Adrenal gland (tissue), 12 donors: Measurements from ENCODE around the gene MYL1. TPM values are rescaled to one million over a fixed set of nuclear protein-coding genes. Genes with fewer than 3 reads are reported as not detected.

Experiments used
- DNase-seq, 7 donors: peaks; one replicate each; pipeline ENCODE4 v3.0.0-alpha.2; 2019 to 2020
- H3K27ac ChIP-seq, 5 donors: fragments of 200-600 bp; sonication (generic) in 4 of 5; 1 replicate in 3 of 5; 2 replicates in 2 of 5; pipeline versions ENCODE4 v1.5.1 to v1.8.0; 2016 to 2020; ENCODE audit warnings: mild to moderate bottlenecking in 1 of 5
- H3K27me3 ChIP-seq: fragments of 200-600 bp; 2 replicates; pipeline ENCODE4 v1.8.0; 2021
- H3K36me3 ChIP-seq, 2 donors: fragments of 200-600 bp; replicated peaks in 1 of 2; 1 replicate in 1 of 2; 2 replicates in 1 of 2; pipeline versions ENCODE4 v1.5.1 to v1.8.0; 2018 to 2022
- H3K4me1 ChIP-seq, 2 donors: fragments of 200-600 bp; replicated peaks in 1 of 2; 1 replicate in 1 of 2; 2 replicates in 1 of 2; pipeline versions ENCODE4 v1.5.1 to v1.8.0; 2018 to 2021
- H3K4me3 ChIP-seq, 4 donors: fragments of 200-600 bp; sonication (generic) in 3 of 4; one replicate each; pipeline ENCODE4 v1.5.1; 2016 to 2018
- H3K9me3 ChIP-seq, 3 donors: fragments of 200-600 bp; sonication (generic) in 1 of 3; replicated peaks in 1 of 3; 1 replicate in 2 of 3; 2 replicates in 1 of 3; pipeline versions ENCODE4 v1.5.1 to v1.8.0; 2016 to 2021
- CTCF ChIP-seq, 6 experiments: fragments of 450-650 bp in 4 of 6; fragments of 200-600 bp in 2 of 6; sonication (generic) in 1 of 6; IDR thresholded peaks; 1 replicate in 5 of 6; 2 replicates in 1 of 6; pipeline versions ENCODE4 v1.5.1 to v1.8.0; 2016 to 2021; ENCODE audit warnings: antibody characterized with exemption in 6 of 6, mild to moderate bottlenecking in 2 of 6, moderate library complexity in 1 of 6
- POLR2A ChIP-seq, 2 donors: fragments of 450-650 bp; IDR thresholded peaks; one replicate each; pipeline ENCODE4 v1.6.1; 2017; ENCODE audit warnings: antibody characterized with exemption in 2 of 2, mild to moderate bottlenecking in 2 of 2, moderate library complexity in 1 of 2
- WGBS, 4 donors: extraction: QIAGEN DNeasy Blood & Tissue Kit in 2 of 4; methylation state at CpG; one replicate each; pipeline versions ENCODE4 v1.1.5 to v1.1.7; 2013 to 2017; 5-methylcytosine and 5-hydroxymethylcytosine counted together
- intact Hi-C, 2 donors: fragments of 100-400 bp; cut with DNase I; formaldehyde crosslinking; loops; one replicate each; pipeline versions ENCODE4 v1.14.1 to v1.15.0; 2022 to 2023
- polyA plus RNA-seq, 3 donors: library from polyadenylated mRNA; stranded (reverse); fragments of 200-250 nt in 2 of 3; fragments of 350-450 nt in 1 of 3; fragmentation: Illumina TruSeq in 1 of 3; extraction: RNeasy Lipid Tissue Mini Kit (QIAGEN cat#74804) in 1 of 3; gene quantifications; one replicate each; pipeline ENCODE4 v1.2.3, GENCODE V29; 2013 to 2014
- small RNA-seq, 2 donors: library from RNA; depleted of rRNA; stranded (forward); fragments of <200 nt; gene quantifications; one replicate each; pipeline ENCODE3, GENCODE V24; 2016
- total RNA-seq, 9 donors: library from RNA; depleted of rRNA in 4 of 9; stranded (reverse); fragments of >200 nt in 4 of 9; fragments of 120-200 nt in 1 of 9; fragmentation: NEBNext Ultra II Directional in 1 of 9; extraction: Animal tissue kit (Norgen Biotek cat#: 25700) in 1 of 9; gene quantifications; one replicate each; pipeline versions ENCODE4 v1.1.0 to v1.2.4, GENCODE V29; 2013 to 2023
- donor health status: healthy with polysubstance abuse.
- donor health status: Bipolar disorder and iron deficiency.
- donor health status: DM: yes; HTN: yes; CAD: no.
- donor health status: DM: no; HTN: no; CAD: no.
- donor health status: DM: no; HTN: no; CAD: no.
- donor health status: DM: yes; HTN: yes; CAD: no.

The MYL1 gene
- total and polyA plus RNA-seq, 12 donors = 0.47 to 9.7 (median 0.63) TPM; not detected in 8

GRCh38 chr2:210259687-210260086, 55.3 kb downstream of the MYL1 start:
- H3K36me3 ChIP-seq = no peaks in the 10 kb centered on the region
- intact Hi-C loops = loop anchor here in 1 of 2 donors (5.0 kb wide), 1 partner anchor 138 kb away; no protein-coding TSS in a partner anchor
- TF ChIP-seq POLR2A (IDR thresholded peaks at IDR 0.05) (no peak), CTCF (IDR thresholded peaks at IDR 0.05) (no peak)
- no peak overlapping the region for H3K27ac ChIP-seq
- H3K4me1 ChIP-seq = no peaks in the 10 kb centered on the region
- H3K9me3 ChIP-seq = no peaks in the 10 kb centered on the region
- no peak overlapping the region for H3K4me3 ChIP-seq
- H3K27me3 ChIP-seq = no peaks in the 10 kb centered on the region
- no peak for DNase-seq

GRCh38 chr2:210252699-210253606, 62.0 kb downstream of the MYL1 start:
- Histone ChIP-seq H3K4me1 (no peaks in the 10 kb centered on the region), H3K4me3 (no peak overlapping the region), H3K27me3 (no peaks in the 10 kb centered on the region), H3K9me3 (no peaks in the 10 kb centered on the region), H3K27ac (no peak overlapping the region), H3K36me3 (no peaks in the 10 kb centered on the region)
- no peak for DNase-seq
- 78 to 88% (median 84%) methylated on average over 7 of the region's 7 CpGs for WGBS, 4 donors
- TF ChIP-seq CTCF (IDR thresholded peaks at IDR 0.05) = no peak
- TF ChIP-seq POLR2A (IDR thresholded peaks at IDR 0.05) = no peak
- intact Hi-C loops = loop anchor here in 1 of 2 donors (5.0 kb wide), 1 partner anchor 154 kb away; no protein-coding TSS in a partner anchor

GRCh38 chr2:210250622-210251021, 64.4 kb downstream of the MYL1 start:
- H3K27me3 ChIP-seq = no peaks in the 10 kb centered on the region
- intact Hi-C loops = loop anchor here in 1 of 2 donors (5.0 kb wide), 1 partner anchor 157 kb away; no protein-coding TSS in a partner anchor
- no peak overlapping the region for H3K27ac ChIP-seq
- TF ChIP-seq CTCF (IDR thresholded peaks at IDR 0.05) = no peak
- no peak for TF ChIP-seq POLR2A (IDR thresholded peaks at IDR 0.05)
- H3K4me3 ChIP-seq = no peak overlapping the region
- H3K36me3 ChIP-seq = no peaks in the 10 kb centered on the region
- no peak for DNase-seq
- H3K4me1 ChIP-seq = no peaks in the 10 kb centered on the region
- 17 to 25% (median 22%) methylated on average over 1 of the region's 1 CpG for WGBS, 4 donors
- H3K9me3 ChIP-seq = no peaks in the 10 kb centered on the region

Small RNA genes within 50 kb of the gene (small RNA-seq; reads per million reads assigned to genes)
- gene RF00019 = 0 reads per million in 2 donors

Other genes with a start within 250 kb of the MYL1 start
- gene KANSL1L, start 143.8 kb downstream of the MYL1 start, total RNA-seq = 10 to 100 TPM in 8 of 9 donors, 1 to 10 TPM in 1; 8.5 to 36.3 (median 23.4) TPM
- 10 to 100 TPM in 1 of 3 donors, 1 to 10 TPM in 2; 5.4 to 10.7 (median 9.2) TPM for gene KANSL1L, start 143.8 kb downstream of the MYL1 start, polyA plus RNA-seq
- 1 to 10 TPM in 4 of 9 donors, under 1 TPM in 4, not detected in 1; 0.06 to 2.9 (median 0.98) TPM for gene ACADL, start 89.7 kb downstream of the MYL1 start, total RNA-seq
- gene ACADL, start 89.7 kb downstream of the MYL1 start, polyA plus RNA-seq = 1 to 10 TPM in 2 of 3 donors, under 1 TPM in 1; 0.64 to 5.4 (median 2.3) TPM
- gene LANCL1, start 161.6 kb upstream of the MYL1 start, total RNA-seq = 10 to 100 TPM; 28.0 to 62.2 (median 42.8) TPM
- 10 to 100 TPM in 1 of 3 donors, 1 to 10 TPM in 2; 7.7 to 40.8 (median 9.3) TPM for gene LANCL1, start 161.6 kb upstream of the MYL1 start, polyA plus RNA-seq
- gene CPS1, start 241.4 kb upstream of the MYL1 start, total RNA-seq = 1 to 10 TPM in 8 of 9 donors, under 1 TPM in 1; 0.61 to 4.3 (median 1.7) TPM
- 1 to 10 TPM in 2 of 3 donors, under 1 TPM in 1; 0.72 to 1.7 (median 1.0) TPM for gene CPS1, start 241.4 kb upstream of the MYL1 start, polyA plus RNA-seq